HG02763 (cell line): ENCODE measurements around the gene MEF2B.
"Not testable (repeated sequence)": the region's sequence is repeated elsewhere in the genome, so short reads cannot be mapped to it uniquely, and the experiment has no call there.

Experiments used
- ATAC-seq: cut with Tn5 transposase; IDR thresholded peaks from one replicate; pipeline ENCODE4 v1.9.1; 2021; ENCODE audit warnings: mild to moderate bottlenecking, moderate library complexity; ENCODE audit not compliant: unreplicated experiment

Gene MEF2B

DNA sequence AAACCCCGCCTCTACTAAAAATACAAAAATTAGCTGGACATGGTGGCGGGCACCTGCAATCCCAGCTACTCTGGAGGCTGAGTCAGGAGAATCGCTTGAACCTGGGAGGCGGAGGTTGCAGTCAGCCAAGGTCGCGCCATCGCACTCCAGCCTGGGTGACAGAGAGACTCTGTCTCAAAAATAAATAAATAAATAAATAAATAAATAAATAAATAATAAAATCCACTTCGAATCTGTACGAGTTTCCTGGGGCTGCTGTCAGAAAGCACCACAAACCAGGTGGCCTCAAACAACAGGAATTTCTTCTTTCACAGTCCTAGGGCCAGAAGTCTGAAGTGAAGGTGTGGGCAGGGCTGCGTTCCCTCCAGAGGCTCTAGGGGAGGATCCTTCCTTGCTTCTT lies 67.5 kb downstream of the MEF2B start:
- ATAC-seq, result not testable (repeated sequence)

- ATAC-seq, result no peak
Measured at GRCh38 chr19:19101540-19101939, 68.5 kb downstream of the MEF2B start.

DNA sequence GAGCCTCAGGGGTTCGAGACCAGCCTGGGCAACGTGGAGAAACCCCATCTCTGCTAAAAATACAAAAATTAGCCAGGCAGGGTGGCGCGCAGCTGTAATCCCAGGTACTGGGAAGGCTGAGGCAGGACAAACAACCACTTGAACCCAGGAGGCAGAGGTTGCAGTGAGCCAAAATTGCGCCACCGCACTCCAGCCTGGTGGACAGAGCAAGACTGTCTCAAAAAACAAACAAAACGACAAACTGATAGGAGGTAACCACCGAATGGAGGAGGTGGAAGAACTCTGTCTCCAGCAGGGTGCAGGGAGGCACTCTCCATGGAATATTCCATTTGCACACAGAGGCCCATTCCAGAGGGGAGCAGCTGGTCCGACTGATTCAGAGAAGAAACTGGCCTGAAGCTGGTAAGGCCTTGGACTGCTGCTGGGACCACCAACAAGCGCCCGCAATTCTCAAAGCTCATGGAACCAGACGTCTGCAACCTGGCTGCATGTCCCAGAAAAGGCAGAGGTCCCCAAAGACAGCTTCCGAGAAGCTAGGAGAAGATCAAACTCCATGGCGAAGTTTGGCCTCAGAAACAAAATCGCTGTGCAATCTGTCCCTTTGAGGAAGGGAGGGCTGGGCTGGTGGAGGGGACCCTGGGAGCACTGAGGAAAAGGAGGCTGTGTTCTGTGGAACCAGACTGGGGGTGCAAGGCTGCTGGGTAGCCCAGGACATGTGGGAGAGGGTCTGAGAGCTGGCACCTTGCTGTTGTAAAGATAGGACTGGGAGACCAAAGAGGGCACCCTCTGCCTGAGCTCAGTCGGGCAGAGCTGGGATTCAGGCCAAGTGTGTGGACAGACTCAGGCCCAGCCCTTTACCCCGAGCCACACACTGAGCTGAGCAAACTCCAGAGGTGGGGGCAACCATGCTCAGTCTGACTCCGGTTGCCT lies 71.1 kb downstream of the MEF2B start:
- ATAC-seq, result no peak

DNA sequence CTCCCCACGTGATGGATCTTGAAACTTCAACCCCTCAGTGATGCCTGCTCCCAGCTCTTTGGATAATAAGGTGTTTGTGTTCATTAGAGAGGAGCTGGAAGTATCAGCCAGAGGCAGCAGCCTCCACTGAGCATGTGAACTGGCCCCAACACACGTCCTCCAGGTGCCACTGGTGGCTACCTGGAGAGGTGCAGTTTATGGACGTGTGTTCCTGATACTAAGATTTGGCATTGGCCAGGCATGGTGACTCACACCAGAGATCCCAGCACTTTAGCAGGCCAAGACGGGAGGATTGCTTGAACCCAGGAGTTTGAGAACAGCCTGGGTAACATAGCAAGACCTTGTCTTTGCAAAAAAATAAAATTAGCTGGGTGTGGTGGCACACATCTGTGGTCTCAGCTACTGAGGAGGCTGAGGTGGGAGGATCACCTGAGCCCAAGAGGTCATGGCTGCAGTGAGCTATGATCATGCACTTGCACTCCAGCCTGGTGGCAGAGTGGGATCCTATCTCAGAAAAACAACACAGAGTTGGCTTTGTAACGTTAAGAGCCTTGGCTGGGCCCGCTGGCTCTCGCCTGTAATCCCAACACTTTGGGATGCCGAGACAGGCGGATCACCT lies 71.9 kb downstream of the MEF2B start:
- ATAC-seq, result no peak

DNA sequence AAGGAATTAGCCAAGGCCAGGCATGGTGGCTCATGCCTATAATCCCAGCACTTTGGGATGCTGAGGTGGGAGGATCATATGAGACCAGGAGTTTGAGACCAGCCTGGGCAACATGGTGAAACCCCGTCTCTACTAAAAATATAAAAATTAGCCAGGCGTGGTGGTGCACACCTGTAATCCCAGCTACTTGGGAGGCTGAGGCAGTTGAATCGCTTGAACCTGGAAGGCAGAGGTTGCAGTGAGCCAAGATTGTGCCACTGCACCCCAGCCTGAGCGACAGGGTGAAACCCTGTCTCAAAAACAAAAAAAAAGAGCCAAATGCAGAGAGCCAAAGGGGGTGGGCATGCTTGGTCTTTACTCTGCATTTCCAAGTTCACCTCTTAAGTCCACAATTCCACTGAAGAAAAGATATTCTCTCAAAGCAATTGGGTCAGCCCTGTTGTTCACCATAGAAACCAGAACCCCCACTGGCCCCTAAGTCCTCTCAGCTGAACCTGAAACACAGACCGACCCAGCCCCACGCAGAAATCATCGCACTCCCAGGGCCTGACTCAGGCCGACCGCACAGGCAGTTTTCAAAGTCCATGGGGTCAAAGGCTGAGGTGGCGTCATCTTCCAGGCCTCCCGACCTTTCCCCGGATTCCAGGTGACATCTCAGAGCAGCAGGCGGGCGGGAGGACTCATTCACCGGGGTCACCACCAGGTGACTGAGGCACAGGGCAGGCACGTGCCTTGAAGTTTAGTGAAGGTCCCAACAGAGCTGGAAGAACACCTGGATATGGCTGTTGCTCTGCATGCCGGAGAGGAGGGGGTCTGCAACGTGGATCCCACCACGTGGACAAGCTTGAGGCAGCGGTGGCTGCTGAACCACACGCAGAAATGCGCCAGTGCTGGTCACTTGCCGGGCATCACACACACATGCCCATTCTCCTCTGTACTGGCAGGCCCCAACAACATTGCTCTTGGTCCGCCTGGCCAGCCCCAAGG lies 73.1 kb downstream of the MEF2B start:
- ATAC-seq, result no peak

DNA sequence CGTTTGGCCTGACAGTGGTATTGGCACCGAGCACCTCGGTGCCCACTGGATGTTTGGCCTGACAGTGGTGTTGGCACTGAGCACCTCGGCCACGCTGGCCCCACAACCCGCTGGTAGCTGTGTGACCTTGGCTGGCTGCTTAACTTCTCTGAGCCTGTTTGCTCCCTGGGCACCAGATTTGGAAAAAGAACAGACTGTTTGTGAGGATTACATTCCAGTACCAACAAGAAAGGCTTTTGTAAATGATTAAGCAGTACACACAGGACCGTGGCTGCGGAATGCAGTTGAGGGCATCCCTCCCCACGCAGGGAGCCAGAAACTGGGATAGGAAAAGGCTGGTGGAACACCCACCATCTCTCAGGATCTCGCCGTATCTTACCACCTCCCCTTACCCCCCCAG lies 74.4 kb downstream of the MEF2B start:
- ATAC-seq, result no peak
